ENCODE data around the gene C10orf67.

Gene C10orf67

GRCh38 chr10:23367896-23368595, 23.4 kb upstream of the C10orf67 start:
- no peak for TF ChIP-seq GATA3 (IDR thresholded peaks at IDR 0.05; ENCODE audit: low read depth, low read length)

- no peak for TF ChIP-seq GATA3 (IDR thresholded peaks at IDR 0.05; ENCODE audit: low read depth, low read length)
- no peak for TF ChIP-seq GATA2 (IDR thresholded peaks at IDR 0.05; ENCODE audit: low read depth, low read length)
Observed at GRCh38 chr10:23364378-23364777, 19.8 kb upstream of the C10orf67 start.

- TF ChIP-seq GATA3 (IDR thresholded peaks at IDR 0.05; ENCODE audit: low read depth, low read length) = no peak
- TF ChIP-seq GATA2 (IDR thresholded peaks at IDR 0.05; ENCODE audit: low read depth, low read length) = no peak
Observed at GRCh38 chr10:23363793-23364135, 19.2 kb upstream of the C10orf67 start.

- TF ChIP-seq GATA2 (IDR thresholded peaks at IDR 0.05; ENCODE audit: low read depth, low read length) (no peak), GATA3 (IDR thresholded peaks at IDR 0.05; ENCODE audit: low read depth, low read length) (no peak)
Observed at GRCh38 chr10:23362879-23363792, 18.5 kb upstream of the C10orf67 start.

GRCh38 chr10:23362069-23362830, 17.7 kb upstream of the C10orf67 start:
- TF ChIP-seq GATA2 (IDR thresholded peaks at IDR 0.05; ENCODE audit: low read depth, low read length) (no peak), GATA3 (IDR thresholded peaks at IDR 0.05; ENCODE audit: low read depth, low read length) (no peak)

- TF ChIP-seq GATA3 (IDR thresholded peaks at IDR 0.05; ENCODE audit: low read depth, low read length) (no peak), GATA2 (IDR thresholded peaks at IDR 0.05; ENCODE audit: low read depth, low read length) (no peak)
Observed at GRCh38 chr10:23361665-23362064, 17.1 kb upstream of the C10orf67 start.

- no peak for TF ChIP-seq GATA3 (IDR thresholded peaks at IDR 0.05; ENCODE audit: low read depth, low read length)
- no peak for TF ChIP-seq GATA2 (IDR thresholded peaks at IDR 0.05; ENCODE audit: low read depth, low read length)
Observed at GRCh38 chr10:23359692-23360380, 15.2 kb upstream of the C10orf67 start.

GRCh38 chr10:23358357-23358756, 13.8 kb upstream of the C10orf67 start:
- no peak for TF ChIP-seq GATA3 (IDR thresholded peaks at IDR 0.05; ENCODE audit: low read depth, low read length)

GRCh38 chr10:23354630-23355279, 10.2 kb upstream of the C10orf67 start:
- no peak for TF ChIP-seq GATA3 (IDR thresholded peaks at IDR 0.05; ENCODE audit: low read depth, low read length)
- no peak for TF ChIP-seq GATA2 (IDR thresholded peaks at IDR 0.05; ENCODE audit: low read depth, low read length)

- no peak for TF ChIP-seq GATA2 (IDR thresholded peaks at IDR 0.05; ENCODE audit: low read depth, low read length)
- TF ChIP-seq GATA3 (IDR thresholded peaks at IDR 0.05; ENCODE audit: low read depth, low read length) = no peak
Observed at GRCh38 chr10:23351926-23352519, 7.4 kb upstream of the C10orf67 start.

- TF ChIP-seq GATA2 (IDR thresholded peaks at IDR 0.05; ENCODE audit: low read depth, low read length) (no peak), GATA3 (IDR thresholded peaks at IDR 0.05; ENCODE audit: low read depth, low read length) (no peak)
Observed at GRCh38 chr10:23345861-23346260, 1.3 kb upstream of the C10orf67 start.

- TF ChIP-seq GATA2 (IDR thresholded peaks at IDR 0.05; ENCODE audit: low read depth, low read length) (no peak), GATA3 (IDR thresholded peaks at IDR 0.05; ENCODE audit: low read depth, low read length) (no peak)
Observed at GRCh38 chr10:23343591-23344240, 881 bp downstream of the C10orf67 start.
